Testis (tissue), 3 donors: ENCODE results near the gene KANK3. TPM values are rescaled to one million over a fixed set of nuclear protein-coding genes. Genes with fewer than 3 reads are reported as not detected.
"Not testable (repeated sequence)": the region's sequence is repeated elsewhere in the genome, so short reads cannot be mapped to it uniquely, and the experiment has no call there.

Source experiments
- DNase-seq: peaks from one replicate; pipeline ENCODE4 v3.0.0-alpha.2; 2019
- H3K27ac ChIP-seq, 2 donors: fragments of 200-600 bp; sonication (generic); one replicate each; pipeline ENCODE4 v1.5.1; 2019
- H3K27me3 ChIP-seq: fragments of 200-600 bp; sonication (generic); one replicate; pipeline ENCODE4 v1.5.1; 2019
- H3K36me3 ChIP-seq: fragments of 200-600 bp; sonication (generic); one replicate; pipeline ENCODE4 v1.5.1; 2017; ENCODE audit warnings: low read depth; ENCODE audit errors: missing control alignments
- H3K4me1 ChIP-seq: fragments of 200-600 bp; sonication (generic); one replicate; pipeline ENCODE4 v1.5.1; 2019
- H3K4me3 ChIP-seq, 2 donors: fragments of 200-600 bp; sonication (generic); one replicate each; pipeline ENCODE4 v1.5.1; 2017 to 2019
- H3K9me3 ChIP-seq: fragments of 200-600 bp; sonication (generic); one replicate; pipeline ENCODE4 v1.5.1; 2017
- CTCF ChIP-seq, 3 experiments: fragments of 450-650 bp in 2 of 3; fragments of 200-600 bp in 1 of 3; sonication (generic) in 1 of 3; IDR thresholded peaks; one replicate each; pipeline ENCODE4 v1.5.1; 2016 to 2019; ENCODE audit warnings: antibody characterized with exemption in 3 of 3, mild to moderate bottlenecking in 2 of 3, moderate library complexity in 1 of 3
- POLR2A ChIP-seq: fragments of 450-650 bp; IDR thresholded peaks from one replicate; pipeline ENCODE4 v1.6.1; 2017; ENCODE audit warnings: antibody characterized with exemption, mild to moderate bottlenecking, moderate library complexity
- WGBS, 2 donors: methylation state at CpG; one replicate each; pipeline ENCODE4 v1.1.5; 2018; 5-methylcytosine and 5-hydroxymethylcytosine counted together
- intact Hi-C: fragments of 100-400 bp; cut with DNase I; formaldehyde crosslinking; loops from one replicate; pipeline ENCODE4 v1.15.1; 2023; ENCODE audit warnings: low total_unique reads
- polyA plus RNA-seq: library from polyadenylated mRNA; stranded (reverse); fragments of 350-450 nt; fragmentation: Illumina TruSeq; extraction: RNeasy Lipid Tissue Mini Kit (QIAGEN cat#74804); gene quantifications from one replicate; pipeline ENCODE4 v1.2.3, GENCODE V29; 2014; ENCODE audit warnings: low read depth, low replicate concordance; ENCODE audit not compliant: insufficient read depth
- total RNA-seq, 2 donors: library from RNA; depleted of rRNA; stranded (reverse); fragments of >200 nt; gene quantifications; one replicate each; pipeline ENCODE4 v1.2.3, GENCODE V29; 2016

The KANK3 gene
- total and polyA plus RNA-seq, 3 donors from 2014 or later, result 4.1 to 13.2 (median 7.1) TPM

GRCh38 chr19:8316351-8317125 lies 26.5 kb downstream of the KANK3 start:
- TF ChIP-seq POLR2A (no peak), CTCF (IDR thresholded peaks at IDR 0.05) (no peak)
- Histone ChIP-seq H3K27ac (no peak overlapping the region), H3K9me3 (no peaks in the 10 kb centered on the region), H3K4me3 (no peak overlapping the region), H3K4me1 (peaks cover 9% of the 10 kb centered on the region), H3K27me3 (no peaks in the 10 kb centered on the region), H3K36me3 (no peaks in the 10 kb centered on the region)
- WGBS, 2 donors, result 85 to 88% methylated on average over 13 to 14 of the region's 14 CpGs
- DNase-seq, result no peak
- intact Hi-C loops, result no loop called here

GRCh38 chr19:8314981-8315640 lies 28.0 kb downstream of the KANK3 start:
- H3K9me3 ChIP-seq, H3K4me1 ChIP-seq, H3K27ac ChIP-seq, H3K4me3 ChIP-seq, H3K36me3 ChIP-seq, DNase-seq, intact Hi-C loops, H3K27me3 ChIP-seq: not testable (repeated sequence)
- 81 to 86% methylated on average over 10 to 11 of the region's 11 CpGs for WGBS, 2 donors

GRCh38 chr19:8311461-8312260 lies 31.4 kb downstream of the KANK3 start:
- WGBS, 2 donors, result 73 to 81% methylated on average over 15 to 16 of the region's 16 CpGs
- no peak overlapping the region for H3K4me3 ChIP-seq
- TF ChIP-seq POLR2A (no peak), CTCF (IDR thresholded peaks at IDR 0.05) (no peak)
- peaks cover 12% of the 10 kb centered on the region for H3K4me1 ChIP-seq
- H3K27me3 ChIP-seq, result no peaks in the 10 kb centered on the region
- DNase-seq, result no peak
- intact Hi-C loops, result no loop called here
- no peaks in the 10 kb centered on the region for H3K9me3 ChIP-seq
- no peak overlapping the region for H3K27ac ChIP-seq
- no peaks in the 10 kb centered on the region for H3K36me3 ChIP-seq

GRCh38 chr19:8310342-8311055 lies 32.6 kb downstream of the KANK3 start:
- DNase-seq, result no peak
- Histone ChIP-seq H3K36me3 (no peaks in the 10 kb centered on the region), H3K27me3 (no peaks in the 10 kb centered on the region), H3K27ac (no peak overlapping the region), H3K9me3 (no peaks in the 10 kb centered on the region), H3K4me1 (peaks cover 12% of the 10 kb centered on the region), H3K4me3 (no peak overlapping the region)
- TF ChIP-seq POLR2A (no peak), CTCF (IDR thresholded peaks at IDR 0.05) (no peak)
- WGBS, 2 donors, result 94 to 96% methylated on average over 17 of the region's 17 CpGs
- intact Hi-C loops, result no loop called here
